Lung (tissue), 12 donors: ENCODE measurements around the gene GPR183. TPM values are rescaled to one million over a fixed set of nuclear protein-coding genes. Genes with fewer than 3 reads are reported as not detected.

Source experiments
- ATAC-seq: fragments of 200-7000 bp; cut with Tn5 transposase; one replicate; pipeline ENCODE4 v1.9.1; 2020; ENCODE audit warnings: moderate number of reproducible peaks; ENCODE audit not compliant: insufficient read depth, low FRiP score
- DNase-seq, 3 donors: peaks; one replicate each; pipeline ENCODE4 v3.0.0-alpha.2; 2013 to 2017
- H3K27ac ChIP-seq, 2 donors: one replicate each; pipeline ENCODE4 v1.5.1; 2013; ENCODE audit warnings: mild to moderate bottlenecking in 2 of 2, moderate library complexity in 2 of 2, control low read depth in 1 of 2, inconsistent platforms in 1 of 2, low read depth in 1 of 2, low read length in 1 of 2
- H3K27me3 ChIP-seq, 3 donors: one replicate each; pipeline ENCODE4 v1.5.1; 2013; ENCODE audit warnings: low read length in 2 of 3; ENCODE audit not compliant: control insufficient read depth in 3 of 3, insufficient read depth in 3 of 3
- H3K36me3 ChIP-seq, 4 donors: one replicate each; pipeline ENCODE4 v1.5.1; 2013; ENCODE audit warnings: low read length in 4 of 4, mild to moderate bottlenecking in 1 of 4, moderate library complexity in 1 of 4; ENCODE audit not compliant: control insufficient read depth in 4 of 4, insufficient read depth in 4 of 4
- H3K4me1 ChIP-seq, 5 donors: one replicate each; pipeline ENCODE4 v1.5.1; 2013; ENCODE audit warnings: low read length in 5 of 5, mild to moderate bottlenecking in 2 of 5, moderate library complexity in 1 of 5; ENCODE audit not compliant: control insufficient read depth in 5 of 5, insufficient read depth in 5 of 5
- H3K4me3 ChIP-seq: one replicate; pipeline ENCODE4 v1.5.1; 2013; ENCODE audit warnings: mild to moderate bottlenecking, control low read depth, moderate library complexity
- H3K9ac ChIP-seq, 2 donors: one replicate each; pipeline ENCODE4 v1.5.1; 2013; ENCODE audit warnings: low read length in 2 of 2, control low read depth in 1 of 2; ENCODE audit not compliant: insufficient read depth in 1 of 2
- H3K9me3 ChIP-seq, 4 donors: one replicate each; pipeline ENCODE4 v1.5.1; 2013; ENCODE audit warnings: low read length in 3 of 4, mild to moderate bottlenecking in 1 of 4, moderate library complexity in 1 of 4; ENCODE audit not compliant: control insufficient read depth in 4 of 4, insufficient read depth in 3 of 4
- CTCF ChIP-seq: IDR thresholded peaks from 2 replicates; pipeline ENCODE4 v1.5.1; 2012; ENCODE audit warnings: mild to moderate bottlenecking; ENCODE audit errors: control extremely low read depth, extremely low read depth
- WGBS, 2 donors: extraction: QIAGEN DNeasy Blood & Tissue Kit; methylation state at CpG; one replicate each; pipeline ENCODE4 v1.1.7; 2013; 5-methylcytosine and 5-hydroxymethylcytosine counted together
- polyA plus RNA-seq, 2 donors: library from polyadenylated mRNA; stranded (reverse); fragments of 200-250 nt; gene quantifications; one replicate each; pipeline ENCODE4 v1.2.1, GENCODE V29; 2013
- total RNA-seq, 2 donors: library from RNA; depleted of rRNA in 1 of 2; stranded (reverse); fragments of >200 nt in 1 of 2; gene quantifications; one replicate each; pipeline ENCODE4 v1.2.1, GENCODE V29; 2014 to 2021
- donor health status: control.
- donor health status: control.
- donor health status: Bipolar disorder and iron deficiency.
- donor health status: healthy.
- donor health status: DM: yes; HTN: yes; CAD: no.

GPR183 gene
- total and polyA plus RNA-seq, 4 donors, result 6.3 to 38.3 (median 16.0) TPM

DNA sequence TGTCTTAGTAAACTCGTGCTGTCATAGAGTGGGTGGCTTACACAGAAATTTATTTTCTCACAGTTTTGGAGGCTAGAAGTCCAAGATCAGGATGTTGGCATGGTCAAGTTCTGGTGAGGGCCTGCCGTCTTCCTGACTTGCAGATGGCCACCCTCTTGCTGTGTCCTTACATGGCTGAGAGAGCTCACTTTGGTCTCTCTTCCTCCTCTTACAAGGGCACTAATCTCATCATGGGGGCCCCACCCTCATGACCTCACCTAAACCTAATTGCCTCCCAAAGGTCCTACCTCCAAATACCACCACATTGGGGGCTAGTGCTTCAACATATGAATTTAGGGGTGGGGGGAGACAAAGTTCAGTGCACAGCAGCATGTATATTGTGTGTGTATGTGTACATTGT, 34.7 kb downstream of the GPR183 start:
- Histone ChIP-seq H3K27ac (no peak overlapping the region), H3K36me3 (peaks cover 0 to 6% (median under 1%) of the 10 kb centered on the region in 4 donors), H3K9me3 (peaks cover 0 to 7% (median under 1%) of the 10 kb centered on the region in 4 donors), H3K9ac (no peak overlapping the region), H3K4me3 (no peak overlapping the region), H3K4me1 (peaks cover 0 to 5% (median 0%) of the 10 kb centered on the region in 5 donors), H3K27me3 (no peaks in the 10 kb centered on the region)
- WGBS, 2 donors, result 97 to 98% methylated on average over 2 of the region's 2 CpGs
- no peak for TF ChIP-seq CTCF
- DNase-seq, result no peak
- no peak for ATAC-seq

GRCh38 chr13:99271249-99271648, 36.0 kb downstream of the GPR183 start:
- peaks cover 0 to 5% (median 0%) of the 10 kb centered on the region in 5 donors for H3K4me1 ChIP-seq
- H3K36me3 ChIP-seq, result peaks cover 0 to 6% (median 2%) of the 10 kb centered on the region in 4 donors
- peak overlapping the region in 1 of 2 donors; percentile 62 for H3K27ac ChIP-seq
- no peaks in the 10 kb centered on the region for H3K27me3 ChIP-seq
- TF ChIP-seq CTCF, result no peak
- ATAC-seq (no peak), DNase-seq (no peak)
- WGBS, 2 donors, result 87 to 88% methylated on average over 3 of the region's 3 CpGs
- peaks cover 0 to 7% (median under 1%) of the 10 kb centered on the region in 4 donors for H3K9me3 ChIP-seq
- no peak overlapping the region for H3K4me3 ChIP-seq
- no peak overlapping the region for H3K9ac ChIP-seq

GRCh38 chr13:99270518-99270917, 36.7 kb downstream of the GPR183 start:
- H3K27ac ChIP-seq, result no peak overlapping the region
- H3K9me3 ChIP-seq, result peaks cover 0 to 7% (median under 1%) of the 10 kb centered on the region in 4 donors
- WGBS, 2 donors, result 43 to 74% methylated on average over 2 of the region's 2 CpGs
- peaks cover 0 to 6% (median 2%) of the 10 kb centered on the region in 4 donors for H3K36me3 ChIP-seq
- no peak for TF ChIP-seq CTCF
- DNase-seq (no peak), ATAC-seq (no peak)
- H3K27me3 ChIP-seq, result no peaks in the 10 kb centered on the region
- H3K9ac ChIP-seq, result no peak overlapping the region
- H3K4me3 ChIP-seq, result no peak overlapping the region
- H3K4me1 ChIP-seq, result peaks cover 0 to 5% (median 0%) of the 10 kb centered on the region in 5 donors
